ENCODE results near the gene DEK.

- no peak for TF ChIP-seq CTCF (conservative IDR thresholded peaks at IDR 0.05)
- no peak for TF ChIP-seq EZH2 (IDR thresholded peaks at IDR 0.05; ENCODE audit: low read depth)
Measured at GRCh38 chr6:18253635-18254034, 10.7 kb downstream of the DEK start.

Measured in PC-9 (cell line).